Lower lobe of right lung (tissue), 2 donors: Measurements from ENCODE around the gene ASL. TPM values are rescaled to one million over a fixed set of nuclear protein-coding genes. Genes with fewer than 3 reads are reported as not detected.
"Not testable (repeated sequence)": the region's sequence is repeated elsewhere in the genome, so short reads cannot be mapped to it uniquely, and the experiment has no call there.

Experiments
- ATAC-seq, 2 donors: fragments of 200-7000 bp; cut with Tn5 transposase; one replicate each; pipeline ENCODE4 v1.9.1; 2020 to 2022; ENCODE audit warnings: mild to moderate bottlenecking in 2 of 2, moderate library complexity in 2 of 2
- DNase-seq: peaks from one replicate; pipeline ENCODE4 v3.0.0-alpha.2; 2020
- H3K27ac ChIP-seq: fragments of 200-600 bp; one replicate; pipeline ENCODE4 v1.8.0; 2022
- H3K27me3 ChIP-seq: fragments of 200-600 bp; one replicate; pipeline ENCODE4 v1.8.0; 2022; ENCODE audit warnings: low read depth
- H3K36me3 ChIP-seq: fragments of 200-600 bp; one replicate; pipeline ENCODE4 v1.8.0; 2022; ENCODE audit warnings: mild to moderate bottlenecking
- H3K4me1 ChIP-seq: fragments of 200-600 bp; one replicate; pipeline ENCODE4 v1.8.0; 2022
- H3K4me3 ChIP-seq: fragments of 200-600 bp; one replicate; pipeline ENCODE4 v1.8.0; 2022; ENCODE audit warnings: mild to moderate bottlenecking
- H3K9me3 ChIP-seq: fragments of 200-600 bp; one replicate; pipeline ENCODE4 v1.8.0; 2022
- CTCF ChIP-seq: fragments of 200-600 bp; IDR thresholded peaks from one replicate; pipeline ENCODE4 v1.8.0; 2022; ENCODE audit warnings: antibody characterized with exemption, mild to moderate bottlenecking
- intact Hi-C: fragments of 100-400 bp; cut with DNase I; formaldehyde crosslinking; loops from one replicate; pipeline ENCODE4 v1.11.0; 2022
- long read RNA-seq: library from polyadenylated mRNA; unstranded; transcript quantifications from one replicate; pipeline ENCODE4 v2.0.0, GENCODE V29; 2021
- total RNA-seq: library from RNA; stranded (reverse); fragmentation: NEBNext Ultra II Directional; extraction: Animal tissue kit (Norgen Biotek cat#: 25700); gene quantifications from one replicate; pipeline ENCODE4 v1.2.1, GENCODE V29; 2021
- donor health status: DM: no; HTN: yes; CAD: no; lungs with severe emphysema.

Gene ASL
- 48.7 TPM for total RNA-seq
- long read RNA-seq, transcript ASL-201 (17 exons, 2,143 nt): minor isoform, 6 of 58 reads
- long read RNA-seq, transcript ASL-205 (16 exons, 1,622 nt): major isoform, 12 of 58 reads
- long read RNA-seq, partial matches to known transcripts: 12 of 58 reads
- long read RNA-seq, other reads (novel, unspliced or antisense): 26 of 58 reads

GRCh38 chr7:66075590-66076461 is at the start of gene ASL:
Gene ASL, plus strand, starts transcription at chr7:66075819. Its CDS starts 263 bp downstream, at chr7:66076082.
- Histone ChIP-seq H3K9me3 (no peaks in the 10 kb centered on the region), H3K4me3 (peak within 1 kb of the TSS; percentile 82), H3K36me3 (peaks cover 15% of the 10 kb centered on the region), H3K27me3 (no peaks in the 10 kb centered on the region), H3K27ac (peak within 1 kb of the TSS; percentile 81), H3K4me1 (peaks cover 19% of the 10 kb centered on the region)
- ATAC-seq (peak; percentile 99), DNase-seq (peak; percentile 96)
- intact Hi-C loops: no loop called here
- no peak for TF ChIP-seq CTCF

GRCh38 chr7:66028342-66028741 is 47.3 kb upstream of the ASL start:
- Histone ChIP-seq H3K4me1 (peaks cover 14% of the 10 kb centered on the region), H3K27ac (peak overlapping the region; percentile 20)
- intact Hi-C loops, H3K4me3 ChIP-seq, H3K27me3 ChIP-seq, H3K36me3 ChIP-seq, DNase-seq, H3K9me3 ChIP-seq: not testable (repeated sequence)
- ATAC-seq: peak; percentile 61 to 74

GRCh38 chr7:66033471-66034385 is 41.9 kb upstream of the ASL start:
- intact Hi-C loops: no loop called here
- peak overlapping the region; percentile 22 for H3K27ac ChIP-seq
- ATAC-seq: no peak

GRCh38 chr7:66034436-66035010 is 41.1 kb upstream of the ASL start:
- H3K27me3 ChIP-seq, intact Hi-C loops, H3K36me3 ChIP-seq, H3K4me3 ChIP-seq, DNase-seq, H3K9me3 ChIP-seq, ATAC-seq: not testable (repeated sequence)
- Histone ChIP-seq H3K4me1 (peaks cover 13% of the 10 kb centered on the region), H3K27ac (peak overlapping the region; percentile 22)

More at GRCh38 chr7:66033471-66034385, 41.9 kb upstream of the ASL start:
- Histone ChIP-seq H3K27me3 (no peaks in the 10 kb centered on the region), H3K36me3 (no peaks in the 10 kb centered on the region), H3K9me3 (no peaks in the 10 kb centered on the region), H3K4me3 (no peak overlapping the region), H3K4me1 (peaks cover 16% of the 10 kb centered on the region)
- no peak for TF ChIP-seq CTCF
- DNase-seq: no peak

GRCh38 chr7:66036382-66036781 is 39.2 kb upstream of the ASL start:
- no peak overlapping the region for H3K4me3 ChIP-seq
- no peaks in the 10 kb centered on the region for H3K36me3 ChIP-seq
- ATAC-seq (peak; percentile 79 to 85), DNase-seq (no peak)
- intact Hi-C loops: no loop called here
- no peaks in the 10 kb centered on the region for H3K9me3 ChIP-seq
- no peak for TF ChIP-seq CTCF
- no peak overlapping the region for H3K27ac ChIP-seq
- H3K4me1 ChIP-seq: peaks cover 5% of the 10 kb centered on the region
- no peaks in the 10 kb centered on the region for H3K27me3 ChIP-seq

- DNase-seq: no peak
- Histone ChIP-seq H3K27ac (no peak overlapping the region), H3K36me3 (no peaks in the 10 kb centered on the region), H3K4me1 (peaks cover 5% of the 10 kb centered on the region), H3K27me3 (no peaks in the 10 kb centered on the region), H3K9me3 (no peaks in the 10 kb centered on the region), H3K4me3 (no peak overlapping the region)
- peak; percentile 90 to 92 for ATAC-seq
- no peak for TF ChIP-seq CTCF
- intact Hi-C loops: no loop called here
Observed at GRCh38 chr7:66036788-66037187, 38.8 kb upstream of the ASL start.
